Measurements from ENCODE around the gene SLC35F3.

DNA sequence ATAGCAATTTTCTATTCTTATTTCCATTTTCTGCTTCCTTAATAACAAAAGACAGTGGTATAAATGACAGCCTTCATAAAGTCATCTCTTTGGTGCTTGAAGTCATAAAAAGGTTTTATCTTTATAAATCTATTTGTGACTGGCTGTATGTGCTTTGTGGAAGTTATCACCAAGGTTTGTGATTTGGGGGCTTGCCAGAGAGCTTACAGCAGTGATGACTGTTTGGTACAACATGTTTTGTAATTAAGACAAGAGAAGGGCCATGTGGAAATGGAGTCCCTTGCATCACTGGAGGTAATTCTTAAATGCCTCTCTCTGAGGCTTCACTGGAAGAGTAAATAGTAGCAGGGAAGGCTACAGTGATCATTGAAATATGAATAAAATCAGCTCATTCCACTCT lies 2.7 kb downstream of the SLC35F3 start:
- TF ChIP-seq CTCF (IDR thresholded peaks at IDR 0.05) (no peak), POLR2A (IDR thresholded peaks at IDR 0.05) (no peak)

Data from ovary (tissue), 3 donors.